KMS-11 (cell line): ENCODE results near the gene ATXN7L2.

Source experiments
- H2AFZ ChIP-seq: fragments of 200-600 bp; sonication (generic); 2 replicates; pipeline ENCODE4 v1.6.1; 2016; ENCODE audit warnings: antibody characterized with exemption, mixed run types, low read depth
- H3K27ac ChIP-seq: fragments of 200-600 bp; sonication (generic); 2 replicates; pipeline ENCODE4 v1.6.1; 2016; ENCODE audit warnings: mild to moderate bottlenecking, mixed run types
- H3K27me3 ChIP-seq: fragments of 200-600 bp; sonication (generic); 2 replicates; pipeline ENCODE4 v1.6.1; 2017; ENCODE audit warnings: mild to moderate bottlenecking, low read depth, mixed run types, moderate library complexity; ENCODE audit not compliant: insufficient read depth
- H3K36me3 ChIP-seq: fragments of 200-600 bp; sonication (generic); 2 replicates; pipeline ENCODE4 v1.6.1; 2017; ENCODE audit warnings: mild to moderate bottlenecking, mixed run types; ENCODE audit not compliant: insufficient read depth
- H3K4me1 ChIP-seq: fragments of 200-600 bp; sonication (generic); 2 replicates; pipeline ENCODE4 v1.6.1; 2016; ENCODE audit warnings: mild to moderate bottlenecking, low read depth, mixed run types; ENCODE audit not compliant: poor library complexity, severe bottlenecking
- H3K4me2 ChIP-seq: fragments of 200-600 bp; sonication (generic); 2 replicates; pipeline ENCODE4 v1.7.0; 2016; ENCODE audit warnings: mild to moderate bottlenecking, mixed run types
- H3K4me3 ChIP-seq: fragments of 200-600 bp; sonication (generic); IDR thresholded peaks from 2 replicates; pipeline ENCODE4 v1.6.1; 2017; ENCODE audit warnings: low read depth, low read length, mixed read lengths; ENCODE audit not compliant: insufficient read depth
- H3K79me2 ChIP-seq: fragments of 200-600 bp; sonication (generic); 2 replicates; pipeline ENCODE4 v1.6.1; 2016; ENCODE audit warnings: low read depth, mixed run types; ENCODE audit not compliant: insufficient read depth
- H3K9ac ChIP-seq: fragments of 200-600 bp; sonication (generic); 2 replicates; pipeline ENCODE4 v1.6.1; 2016; ENCODE audit warnings: mild to moderate bottlenecking, mixed run types
- H4K20me1 ChIP-seq: fragments of 200-600 bp; sonication (generic); 2 replicates; pipeline ENCODE4 v1.6.1; 2016; ENCODE audit warnings: mild to moderate bottlenecking, mixed run types; ENCODE audit not compliant: insufficient read depth
- TF ChIP-seq, protein P1 (sequence below): fragments of 200-600 bp; sonication (generic); conservative IDR thresholded peaks from 2 replicates; pipeline ENCODE4 v1.6.1; 2017; ENCODE audit warnings: low read depth, mild to moderate bottlenecking, antibody characterized with exemption, low read length, moderate library complexity, mixed read lengths

ATXN7L2 gene

DNA sequence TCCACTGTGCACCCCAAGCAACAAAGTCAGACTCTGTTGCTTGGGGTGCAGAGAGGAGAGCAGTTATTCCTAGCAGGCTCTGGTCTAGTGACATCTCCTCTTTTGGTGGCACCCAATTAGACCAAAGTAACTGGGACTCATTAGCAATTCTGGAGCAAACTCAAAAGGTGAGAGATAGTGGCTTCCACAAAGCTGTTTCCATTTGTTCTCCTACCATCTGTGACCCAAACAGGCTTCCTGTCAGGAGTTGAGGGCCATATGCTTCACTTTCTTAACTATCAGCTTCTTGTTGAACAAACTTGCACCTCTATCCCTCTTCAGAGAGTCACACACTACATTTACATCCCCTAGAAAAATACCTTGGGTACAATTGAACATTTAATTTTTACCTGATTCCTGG is 1.5 kb upstream of the ATXN7L2 start:
- H3K4me2 ChIP-seq = no peak overlapping the region
- peaks cover 22% of the 10 kb centered on the region for H3K4me1 ChIP-seq
- H3K36me3 ChIP-seq = no peaks in the 10 kb centered on the region
- peaks cover 33% of the 10 kb centered on the region; the same call in 1 of the 2 replicates for H3K27me3 ChIP-seq
- no peak overlapping the region for H3K4me3 ChIP-seq
- no peaks in the 10 kb centered on the region for H4K20me1 ChIP-seq
- no peak overlapping the region for H3K9ac ChIP-seq
- H3K79me2 ChIP-seq = peaks cover 9% of the 10 kb centered on the region; the same call in 1 of the 2 replicates
- H3K27ac ChIP-seq = no peak overlapping the region
- H2AFZ ChIP-seq = no peak overlapping the region
- TF ChIP-seq, protein P1, sequence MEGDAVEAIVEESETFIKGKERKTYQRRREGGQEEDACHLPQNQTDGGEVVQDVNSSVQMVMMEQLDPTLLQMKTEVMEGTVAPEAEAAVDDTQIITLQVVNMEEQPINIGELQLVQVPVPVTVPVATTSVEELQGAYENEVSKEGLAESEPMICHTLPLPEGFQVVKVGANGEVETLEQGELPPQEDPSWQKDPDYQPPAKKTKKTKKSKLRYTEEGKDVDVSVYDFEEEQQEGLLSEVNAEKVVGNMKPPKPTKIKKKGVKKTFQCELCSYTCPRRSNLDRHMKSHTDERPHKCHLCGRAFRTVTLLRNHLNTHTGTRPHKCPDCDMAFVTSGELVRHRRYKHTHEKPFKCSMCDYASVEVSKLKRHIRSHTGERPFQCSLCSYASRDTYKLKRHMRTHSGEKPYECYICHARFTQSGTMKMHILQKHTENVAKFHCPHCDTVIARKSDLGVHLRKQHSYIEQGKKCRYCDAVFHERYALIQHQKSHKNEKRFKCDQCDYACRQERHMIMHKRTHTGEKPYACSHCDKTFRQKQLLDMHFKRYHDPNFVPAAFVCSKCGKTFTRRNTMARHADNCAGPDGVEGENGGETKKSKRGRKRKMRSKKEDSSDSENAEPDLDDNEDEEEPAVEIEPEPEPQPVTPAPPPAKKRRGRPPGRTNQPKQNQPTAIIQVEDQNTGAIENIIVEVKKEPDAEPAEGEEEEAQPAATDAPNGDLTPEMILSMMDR = no peak

GRCh38 chr1:109482791-109483671 is 674 bp upstream of the ATXN7L2 start:
- H3K27ac ChIP-seq = no peak overlapping the region
- H4K20me1 ChIP-seq = no peaks in the 10 kb centered on the region
- peak overlapping the region; percentile 100 for H3K4me2 ChIP-seq
- H3K4me3 ChIP-seq = no peak overlapping the region
- peak overlapping the region; percentile 99 for H2AFZ ChIP-seq
- peaks cover 22% of the 10 kb centered on the region for H3K4me1 ChIP-seq
- no peaks in the 10 kb centered on the region for H3K36me3 ChIP-seq
- TF ChIP-seq, protein P1 = no peak
- H3K27me3 ChIP-seq = peaks cover 29% of the 10 kb centered on the region; the same call in 1 of the 2 replicates
- no peak overlapping the region; the same call in 1 of the 2 replicates for H3K9ac ChIP-seq
- peaks cover 9% of the 10 kb centered on the region; the same call in 1 of the 2 replicates for H3K79me2 ChIP-seq

DNA sequence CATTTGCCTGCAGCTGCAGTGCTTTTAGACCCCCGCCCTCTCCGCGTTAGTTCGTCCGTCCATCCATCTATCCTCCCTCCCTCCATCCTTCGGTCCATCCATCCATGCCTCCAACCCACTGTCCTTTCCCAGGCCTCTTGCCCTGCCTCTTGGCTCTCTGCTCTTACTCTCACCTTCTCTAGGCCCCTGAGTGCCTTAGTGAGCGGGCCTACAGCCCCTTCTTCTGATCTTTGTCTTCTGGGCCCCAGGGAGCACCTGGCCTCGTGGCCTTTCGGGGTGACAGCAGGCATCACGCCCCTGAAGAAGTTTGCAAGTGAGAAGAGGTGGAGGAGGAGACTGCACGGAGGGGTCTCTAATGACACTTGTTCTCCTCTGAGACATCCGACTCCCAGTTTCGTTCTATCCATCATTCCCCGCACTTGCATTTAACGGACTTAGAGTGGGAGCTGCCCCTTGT is 842 bp downstream of the ATXN7L2 start:
- H3K27ac ChIP-seq = peak overlapping the region; percentile 85
- peaks cover 9% of the 10 kb centered on the region; the same call in 1 of the 2 replicates for H3K79me2 ChIP-seq

GRCh38 chr1:109485001-109485400 is 1.3 kb downstream of the ATXN7L2 start:
- Histone ChIP-seq H3K9ac (peak overlapping the region; percentile 98; the same call in 1 of the 2 replicates), H3K27ac (peak overlapping the region; percentile 85; the same call in 1 of the 2 replicates), H3K4me1 (peaks cover 18% of the 10 kb centered on the region), H2AFZ (peak overlapping the region; percentile 85), H3K36me3 (no peaks in the 10 kb centered on the region), H3K79me2 (peaks cover 9% of the 10 kb centered on the region; the same call in 1 of the 2 replicates), H3K4me3 (peak overlapping the region; percentile 100), H4K20me1 (no peaks in the 10 kb centered on the region), H3K27me3 (peaks cover 24% of the 10 kb centered on the region; the same call in 1 of the 2 replicates), H3K4me2 (peak overlapping the region; percentile 99)
- TF ChIP-seq, protein P1 = no peak

More for the DNA sequence above, 842 bp downstream of the ATXN7L2 start:
- peak overlapping the region; percentile 85 for H2AFZ ChIP-seq
- H3K4me2 ChIP-seq = peak overlapping the region; percentile 99
- TF ChIP-seq, protein P1 = no peak
- H3K4me3 ChIP-seq = peak overlapping the region; percentile 100
- peak overlapping the region; percentile 98 for H3K9ac ChIP-seq
- H3K36me3 ChIP-seq = no peaks in the 10 kb centered on the region
- peaks cover 18% of the 10 kb centered on the region for H3K4me1 ChIP-seq
- H3K27me3 ChIP-seq = peaks cover 28% of the 10 kb centered on the region; the same call in 1 of the 2 replicates
- no peaks in the 10 kb centered on the region for H4K20me1 ChIP-seq
